HCT116 (cell line): ENCODE measurements around the gene SEZ6L2.

Source experiments
- CTCF ChIP-seq, 3 experiments: fragments of 200-600 bp in 1 of 3; sonication (generic) in 1 of 3; IDR thresholded peaks in 2 of 3; conservative IDR thresholded peaks in 1 of 3; 2 replicates each; pipeline ENCODE4 v1.5.1; 2012 to 2017; ENCODE audit warnings: low read depth in 2 of 3, low read length in 2 of 3, antibody characterized with exemption in 1 of 3, borderline replicate concordance in 1 of 3, control low read depth in 1 of 3, mild to moderate bottlenecking in 1 of 3, mixed read lengths in 1 of 3, mixed run types in 1 of 3, moderate library complexity in 1 of 3; ENCODE audit not compliant: insufficient read depth in 1 of 3
- EZH2 ChIP-seq: fragments of 200-600 bp; sonication (generic); IDR thresholded peaks from 2 replicates; pipeline ENCODE4 v1.6.1; 2017; ENCODE audit warnings: antibody characterized with exemption, mixed run types
- EZH2phosphoT487 ChIP-seq: fragments of 200-600 bp; IDR thresholded peaks from 2 replicates; pipeline ENCODE4 v1.6.1; 2018; ENCODE audit warnings: antibody characterized with exemption, borderline replicate concordance
- POLR2A ChIP-seq: IDR thresholded peaks from 2 replicates; pipeline ENCODE4 v1.7.0; 2011; ENCODE audit warnings: borderline replicate concordance; ENCODE audit not compliant: insufficient read depth, insufficient read length; ENCODE audit errors: extremely low read depth
- SIN3A ChIP-seq: IDR thresholded peaks from 2 replicates; pipeline ENCODE4 v1.6.1; 2012; ENCODE audit warnings: low read depth
- ZFX ChIP-seq: fragments of 450-650 bp; IDR thresholded peaks from 2 replicates; pipeline ENCODE4 v1.6.1; 2017

GRCh38 chr16:29862383-29862883 is 36.9 kb downstream of the SEZ6L2 start:
- TF ChIP-seq EZH2phosphoT487 (no peak), CTCF (IDR thresholded peaks at IDR 0.05 in 2 of 3, conservative IDR thresholded peaks at IDR 0.05 in 1 of 3; ENCODE audit: borderline replicate concordance in 1 of 3, insufficient read depth in 1 of 3, low read depth in 2 of 3, low read length in 2 of 3) (0 out of 6 replicates have a peak, but pooled peaks of 1 of the 3 experiments have one; percentile 15), POLR2A (no peak), SIN3A (no peak), EZH2 (no peak), ZFX (no peak)
